GM12878 (cell line): ENCODE measurements around the gene SOBP. TPM values are rescaled to one million over a fixed set of nuclear protein-coding genes. Genes with fewer than 3 reads are reported as not detected.

Source experiments
- ATAC-seq: fragments of 200-7000 bp; cut with Tn5 transposase; 3 replicates; pipeline ENCODE4 v1.9.1; 2020; ENCODE audit warnings: mild to moderate bottlenecking, moderate library complexity
- BruUV-seq: library from RNA; stranded (reverse); fragments of 400-500 nt; replicated peaks from 2 replicates; lab custom pipeline; 2021; lab: Mats Ljungman, UMichigan
- CTCF ChIA-PET: fragments of 300-600 bp; sonication (Branson Sonifier 250); formaldehyde crosslinking; extraction: SDS; loops from one replicate; lab custom pipeline; 2021; ENCODE audit warnings: inconsistent platforms; lab: Yijun Ruan, JAX
- POLR2A ChIA-PET: fragments of 350-600 bp; formaldehyde crosslinking; extraction: SDS; loops from one replicate; lab custom pipeline; 2021; ENCODE audit warnings: inconsistent platforms; lab: Charles Lee
- RAD21 ChIA-PET: fragments of 300-600 bp; sonication (Branson Sonifier 250); formaldehyde crosslinking; loops from one replicate; lab custom pipeline; 2023; ENCODE audit warnings: antibody characterized with exemption; ENCODE audit not compliant: unreplicated experiment; lab: Charles Lee
- SMC1A ChIA-PET: fragments of 300-600 bp; sonication (Branson Sonifier 250); formaldehyde crosslinking; loops from one replicate; lab custom pipeline; 2023; ENCODE audit not compliant: unreplicated experiment, uncharacterized antibody; lab: Charles Lee
- DNase-seq: peaks from one replicate; pipeline ENCODE4 v3.0.0-alpha.2; 2011; ENCODE audit warnings: low read depth, low spot score
- FAIRE-seq: peaks from 3 replicates; lab custom pipeline; 2011; peaks lifted over from hg19 to GRCh38; lab: Jason Lieb, UNC
- H2AFZ ChIP-seq: 2 replicates; pipeline ENCODE4 v1.6.0; 2011; ENCODE audit warnings: low read depth, low read length, control low read depth; ENCODE audit not compliant: control insufficient read depth
- H3K27ac ChIP-seq: 2 replicates; pipeline ENCODE4 v1.5.1; 2011; ENCODE audit warnings: control low read depth; ENCODE audit not compliant: control insufficient read depth, insufficient read depth
- H3K27me3 ChIP-seq, 2 experiments: replicated peaks in 1 of 2; 2 replicates each; pipeline versions ENCODE4 v1.6.0 to v1.6.1; 2011; ENCODE audit warnings: low read length in 1 of 2; ENCODE audit not compliant: control insufficient read depth in 2 of 2, insufficient read depth in 2 of 2
- H3K36me3 ChIP-seq, 2 experiments: 2 replicates each; pipeline ENCODE4 v1.5.1; 2011; ENCODE audit warnings: low read length in 1 of 2; ENCODE audit not compliant: control insufficient read depth in 2 of 2, insufficient read depth in 2 of 2
- H3K4me1 ChIP-seq: 2 replicates; pipeline ENCODE4 v1.6.1; 2011; ENCODE audit warnings: mild to moderate bottlenecking, low read length, moderate library complexity, mixed read lengths; ENCODE audit not compliant: control insufficient read depth, insufficient read depth
- H3K4me2 ChIP-seq: 2 replicates; pipeline ENCODE4 v1.6.0; 2011; ENCODE audit warnings: control low read depth; ENCODE audit not compliant: control insufficient read depth, insufficient read depth
- H3K4me3 ChIP-seq: fragments of 200-600 bp; sonication (generic); 2 replicates; pipeline ENCODE4 v1.5.1; 2016
- H3K79me2 ChIP-seq: 2 replicates; pipeline ENCODE4 v1.6.0; 2011; ENCODE audit warnings: low read length; ENCODE audit not compliant: control insufficient read depth, insufficient read depth
- H3K9ac ChIP-seq: 2 replicates; pipeline ENCODE4 v1.8.0; 2011; ENCODE audit warnings: low read length, control low read depth, mixed read lengths; ENCODE audit not compliant: control insufficient read depth, insufficient read depth
- H3K9me3 ChIP-seq: replicated peaks from 3 replicates; pipeline ENCODE4 v1.5.1; 2011; ENCODE audit warnings: mild to moderate bottlenecking, low read length; ENCODE audit not compliant: control insufficient read depth, insufficient read depth
- H4K20me1 ChIP-seq: 2 replicates; pipeline ENCODE4 v1.6.0; 2011; ENCODE audit not compliant: control insufficient read depth, insufficient read depth
- BHLHE40 ChIP-seq, 2 experiments: fragments of 450-650 bp in 1 of 2; IDR thresholded peaks; 2 replicates each; pipeline ENCODE4 v1.6.1; 2011 to 2017; ENCODE audit warnings: low read depth in 2 of 2, borderline replicate concordance in 1 of 2, improper control_type of control experiment in 1 of 2, low read length in 1 of 2, mild to moderate bottlenecking in 1 of 2
- BRCA1 ChIP-seq: IDR thresholded peaks from 2 replicates; pipeline ENCODE4 v1.6.1; 2011; ENCODE audit warnings: low read depth, low read length, improper control_type of control experiment
- CREB1 ChIP-seq: IDR thresholded peaks from 2 replicates; pipeline ENCODE4 v1.6.1; 2012; ENCODE audit warnings: low read depth, mild to moderate bottlenecking, inconsistent platforms
- FOXK2 ChIP-seq: fragments of 450-650 bp; IDR thresholded peaks from 2 replicates; pipeline ENCODE4 v1.6.1; 2017; ENCODE audit warnings: mild to moderate bottlenecking, moderate library complexity
- GABPA ChIP-seq: IDR thresholded peaks from 2 replicates; pipeline ENCODE4 v1.6.1; 2014; ENCODE audit warnings: antibody characterized with exemption, low read depth, mild to moderate bottlenecking, inconsistent platforms
- KAT2A ChIP-seq: conservative IDR thresholded peaks from 2 replicates; pipeline ENCODE4 v1.6.1; 2011; ENCODE audit warnings: low read depth, low read length; ENCODE audit not compliant: control insufficient read depth
- POLR2AphosphoS2 ChIP-seq: IDR thresholded peaks from 2 replicates; pipeline ENCODE4 v1.6.1; 2011; ENCODE audit warnings: low read depth, mild to moderate bottlenecking, low read length, improper control_type of control experiment, moderate library complexity
- POU2F2 ChIP-seq: IDR thresholded peaks from 3 replicates; pipeline ENCODE4 v1.6.1; 2011; ENCODE audit warnings: low read depth, mild to moderate bottlenecking, low read length, borderline replicate concordance
- RB1 ChIP-seq: fragments of 450-650 bp; formaldehyde crosslinking; IDR thresholded peaks from 2 replicates; pipeline ENCODE4 v1.6.1; 2017; ENCODE audit warnings: mild to moderate bottlenecking, borderline replicate concordance
- RCOR1 ChIP-seq: conservative IDR thresholded peaks from 2 replicates; pipeline ENCODE4 v1.6.1; 2012; ENCODE audit warnings: low read depth, low read length, improper control_type of control experiment
- SMC3 ChIP-seq: IDR thresholded peaks from 2 replicates; pipeline ENCODE4 v1.6.1; 2011; ENCODE audit warnings: low read length, improper control_type of control experiment, borderline replicate concordance
- SREBF1 ChIP-seq: IDR thresholded peaks from 2 replicates; pipeline ENCODE4 v1.6.1; 2012; ENCODE audit warnings: mild to moderate bottlenecking, low read length
- TCF12 ChIP-seq: IDR thresholded peaks from 2 replicates; pipeline ENCODE4 v1.6.1; 2011; ENCODE audit warnings: low read depth, mild to moderate bottlenecking, low read length
- YY1 ChIP-seq: IDR thresholded peaks from 2 replicates; pipeline ENCODE4 v1.6.1; 2011; ENCODE audit warnings: low read depth, mild to moderate bottlenecking, low read length
- WGBS: methylation state at CpG from one replicate; pipeline ENCODE4 v1.1.6; 2016; ENCODE audit warnings: low lambda C conversion rate; ENCODE audit not compliant: insufficient replicate concordance, insufficient coverage; ENCODE audit errors: missing lambda C conversion rate; 5-methylcytosine and 5-hydroxymethylcytosine counted together
- in situ Hi-C: fragments of 300-500 bp; cut with MboI; formaldehyde crosslinking; loops from 9 replicates; pipeline ENCODE4 v1.14.3; 2018; ENCODE audit warnings: mixed read lengths
- intact Hi-C: fragments of 100-400 bp; cut with micrococcal nuclease; formaldehyde crosslinking; loops from one replicate; pipeline ENCODE4 v1.14.2; 2022; ENCODE audit not compliant: unreplicated experiment
- polyA plus RNA-seq, 11 experiments: library from polyadenylated mRNA; depleted of rRNA in 4 of 11; unstranded in 6 of 11; stranded (reverse) in 5 of 11; fragments of >200 nt; fragmentation: Nextera tagmentation in 4 of 11; fragmentation: Illumina TruSeq in 1 of 11; extraction: Ambion mirVana in 4 of 11; extraction: Trizol in 1 of 11; gene quantifications; 1 replicate in 1 of 11; 2 replicates in 10 of 11; pipeline versions ENCODE4 v1.2.1 to v1.2.3, GENCODE V29; 2011 to 2016; ENCODE audit warnings: inconsistent platforms in 2 of 11, missing spikeins in 2 of 11, low read depth in 1 of 11
- total RNA-seq, 4 experiments: library from RNA; depleted of rRNA in 3 of 4; stranded (reverse); fragments of >200 nt in 3 of 4; fragmentation: Illumina TruSeq in 1 of 4; extraction: Trizol in 1 of 4; gene quantifications; 2 replicates each; pipeline versions ENCODE4 v1.2.1 to v1.2.3, GENCODE V29; 2013 to 2021
- TF ChIP-seq, protein P1 (sequence below): IDR thresholded peaks from 2 replicates; pipeline ENCODE4 v1.6.1; 2011; ENCODE audit warnings: borderline replicate concordance, low read depth, mild to moderate bottlenecking, moderate library complexity, low read length; ENCODE audit not compliant: insufficient read depth, poor library complexity, severe bottlenecking
- TF ChIP-seq, protein P2 (sequence below): IDR thresholded peaks from 2 replicates; pipeline ENCODE4 v1.6.1; 2012; ENCODE audit warnings: low read depth, low read length, improper control_type of control experiment
- TF ChIP-seq, protein P3 (sequence below): IDR thresholded peaks from 2 replicates; pipeline ENCODE4 v1.6.1; 2011; ENCODE audit warnings: low read depth, low read length, improper control_type of control experiment, borderline replicate concordance
- TF ChIP-seq, protein P4 (sequence below): IDR thresholded peaks from 2 replicates; pipeline ENCODE4 v1.6.1; 2011; ENCODE audit warnings: mild to moderate bottlenecking, low read depth, low read length, moderate library complexity; ENCODE audit not compliant: insufficient replicate concordance

Gene SOBP
- total and polyA plus RNA-seq, 10 of the 15 experiments (the other 5 are each of a cell fraction or from before 2014, with no cell fraction given): 0.49 to 1.9 (median 0.78) TPM

DNA sequence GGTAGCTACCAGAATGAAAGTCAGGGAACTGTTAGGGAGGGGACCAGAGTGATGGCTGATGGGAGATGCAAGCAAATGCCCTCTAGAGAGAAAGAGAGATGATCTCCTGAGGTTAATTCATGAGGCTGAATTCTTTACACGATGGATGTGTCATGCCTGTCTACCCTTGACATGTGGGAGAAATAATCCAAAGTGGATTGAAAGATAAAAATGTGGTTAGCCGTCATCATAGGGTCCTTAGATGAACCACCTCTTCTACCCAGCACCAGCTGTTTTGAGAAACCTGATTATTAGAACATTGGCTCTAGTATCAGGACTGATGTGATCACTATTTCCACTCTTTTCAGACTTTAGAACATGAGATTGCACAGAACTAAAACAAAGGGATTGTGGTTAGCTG lies 53.6 kb downstream of the SOBP start:
- FAIRE-seq: no peak
- ChIA-PET CTCF (interaction anchor here (0.8 to 1.0 kb wide), 3 partner anchors 9 to 131 kb away, joined by 3 read pairs; no protein-coding TSS in a partner anchor), SMC1A (interaction anchor here (1.3 kb wide), 1 partner anchor 9 kb away, joined by 5 read pairs; no protein-coding TSS in a partner anchor), RAD21 (no interaction called here)
- no peaks in the 10 kb centered on the region for H3K4me1 ChIP-seq
- WGBS: 22% methylated on average over 2 of the region's 2 CpGs
- H2AFZ ChIP-seq: no peak overlapping the region
- intact Hi-C loops: no loop called here
- no peak overlapping the region for H3K9ac ChIP-seq
- TF ChIP-seq BRCA1 (no peak), YY1 (no peak), TCF12 (no peak), FOXK2 (no peak), GABPA (no peak), RB1 (no peak), CREB1 (no peak), SREBF1 (no peak), BHLHE40 (IDR thresholded peaks at IDR 0.05; ENCODE audit: borderline replicate concordance in 1 of 2, low read depth in 2 of 2, low read length in 1 of 2) (no peak), SMC3 (no peak), POU2F2 (no peak), KAT2A (no peak), RCOR1 (no peak), POLR2AphosphoS2 (no peak)
- TF ChIP-seq, protein P1, sequence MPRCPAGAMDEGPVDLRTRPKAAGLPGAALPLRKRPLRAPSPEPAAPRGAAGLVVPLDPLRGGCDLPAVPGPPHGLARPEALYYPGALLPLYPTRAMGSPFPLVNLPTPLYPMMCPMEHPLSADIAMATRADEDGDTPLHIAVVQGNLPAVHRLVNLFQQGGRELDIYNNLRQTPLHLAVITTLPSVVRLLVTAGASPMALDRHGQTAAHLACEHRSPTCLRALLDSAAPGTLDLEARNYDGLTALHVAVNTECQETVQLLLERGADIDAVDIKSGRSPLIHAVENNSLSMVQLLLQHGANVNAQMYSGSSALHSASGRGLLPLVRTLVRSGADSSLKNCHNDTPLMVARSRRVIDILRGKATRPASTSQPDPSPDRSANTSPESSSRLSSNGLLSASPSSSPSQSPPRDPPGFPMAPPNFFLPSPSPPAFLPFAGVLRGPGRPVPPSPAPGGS: no peak
- TF ChIP-seq, protein P2, sequence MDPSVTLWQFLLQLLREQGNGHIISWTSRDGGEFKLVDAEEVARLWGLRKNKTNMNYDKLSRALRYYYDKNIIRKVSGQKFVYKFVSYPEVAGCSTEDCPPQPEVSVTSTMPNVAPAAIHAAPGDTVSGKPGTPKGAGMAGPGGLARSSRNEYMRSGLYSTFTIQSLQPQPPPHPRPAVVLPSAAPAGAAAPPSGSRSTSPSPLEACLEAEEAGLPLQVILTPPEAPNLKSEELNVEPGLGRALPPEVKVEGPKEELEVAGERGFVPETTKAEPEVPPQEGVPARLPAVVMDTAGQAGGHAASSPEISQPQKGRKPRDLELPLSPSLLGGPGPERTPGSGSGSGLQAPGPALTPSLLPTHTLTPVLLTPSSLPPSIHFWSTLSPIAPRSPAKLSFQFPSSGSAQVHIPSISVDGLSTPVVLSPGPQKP: no peak
- TF ChIP-seq, protein P3, sequence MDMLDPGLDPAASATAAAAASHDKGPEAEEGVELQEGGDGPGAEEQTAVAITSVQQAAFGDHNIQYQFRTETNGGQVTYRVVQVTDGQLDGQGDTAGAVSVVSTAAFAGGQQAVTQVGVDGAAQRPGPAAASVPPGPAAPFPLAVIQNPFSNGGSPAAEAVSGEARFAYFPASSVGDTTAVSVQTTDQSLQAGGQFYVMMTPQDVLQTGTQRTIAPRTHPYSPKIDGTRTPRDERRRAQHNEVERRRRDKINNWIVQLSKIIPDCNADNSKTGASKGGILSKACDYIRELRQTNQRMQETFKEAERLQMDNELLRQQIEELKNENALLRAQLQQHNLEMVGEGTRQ: no peak
- TF ChIP-seq, protein P4, sequence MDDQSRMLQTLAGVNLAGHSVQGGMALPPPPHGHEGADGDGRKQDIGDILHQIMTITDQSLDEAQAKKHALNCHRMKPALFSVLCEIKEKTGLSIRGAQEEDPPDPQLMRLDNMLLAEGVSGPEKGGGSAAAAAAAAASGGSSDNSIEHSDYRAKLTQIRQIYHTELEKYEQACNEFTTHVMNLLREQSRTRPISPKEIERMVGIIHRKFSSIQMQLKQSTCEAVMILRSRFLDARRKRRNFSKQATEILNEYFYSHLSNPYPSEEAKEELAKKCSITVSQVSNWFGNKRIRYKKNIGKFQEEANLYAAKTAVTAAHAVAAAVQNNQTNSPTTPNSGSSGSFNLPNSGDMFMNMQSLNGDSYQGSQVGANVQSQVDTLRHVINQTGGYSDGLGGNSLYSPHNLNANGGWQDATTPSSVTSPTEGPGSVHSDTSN: no peak
- TF ChIP-seq, all 136 proteins: peak for 0
- no peaks in the 10 kb centered on the region for H3K79me2 ChIP-seq
- H3K27ac ChIP-seq: no peak overlapping the region
- H3K4me3 ChIP-seq: no peak overlapping the region
- DNase-seq (no peak), ATAC-seq (no peak)
- in situ Hi-C loops: no loop called here
- H3K4me2 ChIP-seq: no peak overlapping the region
- POLR2A ChIA-PET: no interaction called here
- peaks cover 0 to 5% of the 10 kb centered on the region in 2 experiments; a peak in 2 of 4 replicates for H3K27me3 ChIP-seq
- no peaks in the 10 kb centered on the region for H3K9me3 ChIP-seq
- no peaks in the 10 kb centered on the region for H3K36me3 ChIP-seq
- no TSS peak for BruUV-seq
- H4K20me1 ChIP-seq: no peaks in the 10 kb centered on the region
